Esophagus muscularis mucosa (tissue), 4 donors: ENCODE measurements around the gene GNG2. TPM values are rescaled to one million over a fixed set of nuclear protein-coding genes. Genes with fewer than 3 reads are reported as not detected.

Source experiments
- DNase-seq: peaks from one replicate; pipeline ENCODE4 v3.0.0-alpha.2; 2017; ENCODE audit errors: extremely low spot score
- H3K27ac ChIP-seq, 4 donors: fragments of 200-600 bp; sonication (generic); replicated peaks in 1 of 4; 1 replicate in 3 of 4; 2 replicates in 1 of 4; pipeline ENCODE4 v1.5.1; 2016 to 2019; ENCODE audit warnings: mild to moderate bottlenecking in 1 of 4
- H3K27me3 ChIP-seq, 4 donors: fragments of 200-600 bp; sonication (generic); one replicate each; pipeline versions ENCODE4 v1.5.1 to v1.6.0; 2016 to 2019
- H3K36me3 ChIP-seq, 4 donors: fragments of 200-600 bp; sonication (generic); one replicate each; pipeline ENCODE4 v1.5.1; 2016 to 2019
- H3K4me1 ChIP-seq, 4 donors: fragments of 200-600 bp; sonication (generic); one replicate each; pipeline ENCODE4 v1.5.1; 2016 to 2019
- H3K4me3 ChIP-seq, 4 donors: fragments of 200-600 bp; sonication (generic); 1 replicate in 2 of 4; 2 replicates in 2 of 4; pipeline ENCODE4 v1.5.1; 2016 to 2019; ENCODE audit warnings: mild to moderate bottlenecking in 4 of 4, moderate library complexity in 1 of 4
- H3K9me3 ChIP-seq, 4 donors: fragments of 200-600 bp; sonication (generic); 1 replicate in 3 of 4; 2 replicates in 1 of 4; pipeline ENCODE4 v1.5.1; 2016 to 2019
- CTCF ChIP-seq, 3 experiments: fragments of 200-600 bp in 2 of 3; fragments of 450-650 bp in 1 of 3; sonication (generic) in 2 of 3; IDR thresholded peaks; one replicate each; pipeline ENCODE4 v1.5.1; 2017 to 2019; ENCODE audit warnings: antibody characterized with exemption in 3 of 3, mild to moderate bottlenecking in 2 of 3, moderate library complexity in 1 of 3
- EP300 ChIP-seq: sonication (generic); formaldehyde crosslinking; IDR thresholded peaks from one replicate; pipeline ENCODE4 v1.6.1; 2017; ENCODE audit warnings: antibody characterized with exemption
- POLR2A ChIP-seq: fragments of 450-650 bp; IDR thresholded peaks from one replicate; pipeline ENCODE4 v1.6.1; 2017; ENCODE audit warnings: antibody characterized with exemption, moderate library complexity, mild to moderate bottlenecking, low read depth
- POLR2AphosphoS5 ChIP-seq, 2 donors: sonication (generic); formaldehyde crosslinking; IDR thresholded peaks; one replicate each; pipeline ENCODE4 v1.6.1; 2017; ENCODE audit warnings: antibody characterized with exemption in 2 of 2
- WGBS: methylation state at CpG from one replicate; pipeline ENCODE4 v1.1.5; 2018; 5-methylcytosine and 5-hydroxymethylcytosine counted together
- intact Hi-C: fragments of 100-400 bp; cut with DNase I; formaldehyde crosslinking; loops from one replicate; pipeline ENCODE4 v1.15.1; 2023
- total RNA-seq, 4 donors: library from RNA; depleted of rRNA; stranded (reverse); fragments of >200 nt; gene quantifications; one replicate each; pipeline versions ENCODE4 v1.1.0 to v1.2.1, GENCODE V29; 2016

Gene GNG2
- total RNA-seq, 4 donors from 2014 or later, result 15.7 to 19.9 (median 17.7) TPM

- intact Hi-C loops, result loop anchor here (10.0 kb wide), 1 partner anchor 105 kb away; the partner anchor contains the start of gene GNG2
- Histone ChIP-seq H3K27me3 (no peaks in the 10 kb centered on the region), H3K4me3 (no peak overlapping the region), H3K36me3 (no peaks in the 10 kb centered on the region), H3K9me3 (no peaks in the 10 kb centered on the region), H3K4me1 (no peaks in the 10 kb centered on the region), H3K27ac (no peak overlapping the region)
- no peak for TF ChIP-seq EP300
- no peak for TF ChIP-seq CTCF (IDR thresholded peaks at IDR 0.05)
- no peak for TF ChIP-seq POLR2A
- no peak for TF ChIP-seq POLR2AphosphoS5 (IDR thresholded peaks at IDR 0.05)
- DNase-seq, result no peak
- 68% methylated on average over 6 of the region's 6 CpGs for WGBS
These were observed 109.6 kb downstream of the GNG2 start for GRCh38 chr14:51969852-51970540.

- intact Hi-C loops, result loop anchor here (10.0 kb wide), 1 partner anchor 108 kb away; the partner anchor contains the start of gene GNG2
- DNase-seq, result no peak
These were observed 112.2 kb downstream of the GNG2 start for GRCh38 chr14:51972566-51972965.

GRCh38 chr14:51977075-51977474, 116.7 kb downstream of the GNG2 start:
- no peak for DNase-seq
- H3K4me1 ChIP-seq, result peaks cover 0 to 13% (median 7%) of the 10 kb centered on the region in 4 donors
- no peaks in the 10 kb centered on the region for H3K9me3 ChIP-seq
- no peaks in the 10 kb centered on the region for H3K36me3 ChIP-seq
- WGBS, result 95% methylated on average over 5 of the region's 5 CpGs
- no peak overlapping the region for H3K27ac ChIP-seq
- TF ChIP-seq EP300 (no peak), CTCF (IDR thresholded peaks at IDR 0.05) (no peak), POLR2AphosphoS5 (IDR thresholded peaks at IDR 0.05) (no peak), POLR2A (no peak)
- intact Hi-C loops, result loop anchor here (5.0 to 10.0 kb wide), 2 partner anchors 112 to 195 kb away; partner anchors contain the start of gene GNG2
- H3K4me3 ChIP-seq, result no peak overlapping the region
- H3K27me3 ChIP-seq, result no peaks in the 10 kb centered on the region

More at GRCh38 chr14:51972566-51972965, 112.2 kb downstream of the GNG2 start:
- no peak overlapping the region for H3K27ac ChIP-seq
- H3K4me1 ChIP-seq, result no peaks in the 10 kb centered on the region
- H3K27me3 ChIP-seq, result no peaks in the 10 kb centered on the region
- no peaks in the 10 kb centered on the region for H3K36me3 ChIP-seq
- TF ChIP-seq POLR2A (no peak), EP300 (no peak), POLR2AphosphoS5 (IDR thresholded peaks at IDR 0.05) (no peak), CTCF (IDR thresholded peaks at IDR 0.05) (no peak)
- no peak overlapping the region for H3K4me3 ChIP-seq
- no peaks in the 10 kb centered on the region for H3K9me3 ChIP-seq
- WGBS, result 94% methylated on average over 7 of the region's 7 CpGs

- peak overlapping the region in 1 of 4 donors; percentile 39 for H3K27ac ChIP-seq
- intact Hi-C loops, result loop anchor here (5.0 to 10.0 kb wide), 2 partner anchors 114 to 196 kb away; partner anchors contain the start of gene GNG2
- no peak for DNase-seq
- WGBS, result 58% methylated on average over 2 of the region's 2 CpGs
- TF ChIP-seq CTCF (IDR thresholded peaks at IDR 0.05) (no peak), POLR2AphosphoS5 (IDR thresholded peaks at IDR 0.05) (no peak), POLR2A (no peak), EP300 (no peak)
- no peaks in the 10 kb centered on the region for H3K9me3 ChIP-seq
- H3K4me1 ChIP-seq, result peaks cover 0 to 13% (median 7%) of the 10 kb centered on the region in 4 donors
- H3K36me3 ChIP-seq, result no peaks in the 10 kb centered on the region
- no peaks in the 10 kb centered on the region for H3K27me3 ChIP-seq
- no peak overlapping the region for H3K4me3 ChIP-seq
These were observed 118.3 kb downstream of the GNG2 start for GRCh38 chr14:51978681-51979085.
